ENCODE data around the gene DMPK.

The DMPK gene

DNA sequence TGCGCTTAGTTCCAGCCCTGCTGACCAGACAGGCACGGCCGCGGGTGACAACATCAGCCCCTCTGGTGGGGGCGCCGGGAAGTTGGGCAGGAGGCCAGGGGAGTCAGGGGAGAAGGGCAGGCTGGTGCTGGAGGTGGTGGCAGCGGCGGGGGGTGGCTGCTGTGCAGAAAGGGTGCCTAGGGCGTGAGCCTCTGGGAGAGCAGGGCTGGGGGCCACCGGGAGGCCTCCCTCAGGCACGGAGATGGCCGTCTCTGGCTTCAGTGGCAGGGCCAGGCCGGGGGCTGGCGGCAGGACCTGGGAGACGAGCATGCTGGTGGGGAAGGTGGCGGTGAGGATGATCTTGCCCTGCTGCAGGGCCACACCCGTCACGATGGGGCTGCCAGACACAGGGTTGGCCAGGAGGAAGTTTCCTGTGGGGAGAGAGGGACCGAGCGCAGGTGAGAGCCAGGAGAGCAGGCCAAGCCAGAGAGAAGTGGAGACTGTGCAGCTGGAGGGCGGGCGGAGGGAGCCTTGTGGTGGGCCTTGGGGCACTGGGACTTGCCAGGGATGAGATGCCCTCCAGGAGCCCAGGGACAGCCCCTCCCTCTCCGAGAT lies 16.5 kb downstream of the DMPK start:
- TF ChIP-seq, protein P1, sequence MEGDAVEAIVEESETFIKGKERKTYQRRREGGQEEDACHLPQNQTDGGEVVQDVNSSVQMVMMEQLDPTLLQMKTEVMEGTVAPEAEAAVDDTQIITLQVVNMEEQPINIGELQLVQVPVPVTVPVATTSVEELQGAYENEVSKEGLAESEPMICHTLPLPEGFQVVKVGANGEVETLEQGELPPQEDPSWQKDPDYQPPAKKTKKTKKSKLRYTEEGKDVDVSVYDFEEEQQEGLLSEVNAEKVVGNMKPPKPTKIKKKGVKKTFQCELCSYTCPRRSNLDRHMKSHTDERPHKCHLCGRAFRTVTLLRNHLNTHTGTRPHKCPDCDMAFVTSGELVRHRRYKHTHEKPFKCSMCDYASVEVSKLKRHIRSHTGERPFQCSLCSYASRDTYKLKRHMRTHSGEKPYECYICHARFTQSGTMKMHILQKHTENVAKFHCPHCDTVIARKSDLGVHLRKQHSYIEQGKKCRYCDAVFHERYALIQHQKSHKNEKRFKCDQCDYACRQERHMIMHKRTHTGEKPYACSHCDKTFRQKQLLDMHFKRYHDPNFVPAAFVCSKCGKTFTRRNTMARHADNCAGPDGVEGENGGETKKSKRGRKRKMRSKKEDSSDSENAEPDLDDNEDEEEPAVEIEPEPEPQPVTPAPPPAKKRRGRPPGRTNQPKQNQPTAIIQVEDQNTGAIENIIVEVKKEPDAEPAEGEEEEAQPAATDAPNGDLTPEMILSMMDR (IDR thresholded peaks at IDR 0.05; ENCODE audit: low read depth, low read length): no peak
- H3K4me3 ChIP-seq (ENCODE audit: low read depth, low read length): no peak overlapping the region
- in situ Hi-C loops (cut with HindIII; ENCODE audit: low sequenced_read_pairs): no loop called here
- DNase-seq (ENCODE audit: low read depth, low spot score): no peak

GRCh38 chr19:45764945-45765701 lies 17.2 kb downstream of the DMPK start:
- in situ Hi-C loops (cut with HindIII; ENCODE audit: low sequenced_read_pairs): no loop called here
- TF ChIP-seq, protein P1 (IDR thresholded peaks at IDR 0.05; ENCODE audit: low read depth, low read length): no peak
- no peak overlapping the region for H3K4me3 ChIP-seq (ENCODE audit: low read depth, low read length)
- DNase-seq (ENCODE audit: low read depth, low spot score): no peak

- TF ChIP-seq, protein P1 (IDR thresholded peaks at IDR 0.05; ENCODE audit: low read depth, low read length): no peak
- no peak overlapping the region for H3K4me3 ChIP-seq (ENCODE audit: low read depth, low read length)
- DNase-seq (ENCODE audit: low read depth, low spot score): no peak
- in situ Hi-C loops (cut with HindIII; ENCODE audit: low sequenced_read_pairs): no loop called here
Measured at GRCh38 chr19:45764475-45764874, 17.8 kb downstream of the DMPK start.

- TF ChIP-seq, protein P1 (IDR thresholded peaks at IDR 0.05; ENCODE audit: low read depth, low read length): no peak
- in situ Hi-C loops (cut with HindIII; ENCODE audit: low sequenced_read_pairs): no loop called here
- DNase-seq (ENCODE audit: low read depth, low spot score): no peak
- no peak overlapping the region for H3K4me3 ChIP-seq (ENCODE audit: low read depth, low read length)
Measured at GRCh38 chr19:45763691-45764294, 18.5 kb downstream of the DMPK start.

DNA sequence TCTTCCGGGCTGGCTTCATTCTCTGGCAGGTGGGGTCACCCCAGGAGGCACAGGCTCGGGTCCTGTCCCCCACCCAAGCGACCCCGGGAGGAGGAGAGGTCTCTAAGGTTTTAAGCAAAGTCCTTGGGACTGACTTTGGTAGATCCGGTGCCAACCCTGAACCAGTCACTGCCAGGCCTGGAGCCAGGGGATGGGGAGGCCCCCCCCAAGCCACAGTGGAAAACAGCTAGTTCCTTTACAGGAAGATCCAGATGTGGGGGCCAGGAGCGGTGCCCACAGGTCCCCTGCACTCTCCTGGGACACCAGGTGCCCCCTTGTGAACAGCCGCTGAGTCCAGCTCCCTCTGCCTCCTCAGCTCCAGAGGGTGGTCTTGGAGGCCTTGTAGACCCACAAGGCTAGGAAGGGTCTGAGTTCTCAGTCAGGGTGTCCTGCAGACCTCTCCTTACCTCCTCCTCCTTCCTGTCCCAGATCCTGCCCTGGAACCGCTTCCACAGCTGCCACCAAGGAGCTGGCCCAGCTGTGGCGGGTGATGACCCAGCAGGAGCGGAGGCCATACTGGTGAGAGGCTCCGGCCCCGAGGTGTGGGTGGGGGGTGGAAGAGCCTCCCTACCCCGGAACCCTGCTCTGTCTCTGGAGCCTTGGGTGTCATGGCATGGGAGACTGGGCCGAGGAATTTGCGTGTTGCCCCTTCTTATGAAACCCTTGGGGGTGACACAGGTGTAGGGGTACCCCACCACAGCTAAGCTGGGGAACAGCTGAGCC lies 19.2 kb downstream of the DMPK start:
- no peak for DNase-seq (ENCODE audit: low read depth, low spot score)
- in situ Hi-C loops (cut with HindIII; ENCODE audit: low sequenced_read_pairs): no loop called here
- H3K4me3 ChIP-seq (ENCODE audit: low read depth, low read length): no peak overlapping the region
- TF ChIP-seq, protein P1 (IDR thresholded peaks at IDR 0.05; ENCODE audit: low read depth, low read length): no peak

DNA sequence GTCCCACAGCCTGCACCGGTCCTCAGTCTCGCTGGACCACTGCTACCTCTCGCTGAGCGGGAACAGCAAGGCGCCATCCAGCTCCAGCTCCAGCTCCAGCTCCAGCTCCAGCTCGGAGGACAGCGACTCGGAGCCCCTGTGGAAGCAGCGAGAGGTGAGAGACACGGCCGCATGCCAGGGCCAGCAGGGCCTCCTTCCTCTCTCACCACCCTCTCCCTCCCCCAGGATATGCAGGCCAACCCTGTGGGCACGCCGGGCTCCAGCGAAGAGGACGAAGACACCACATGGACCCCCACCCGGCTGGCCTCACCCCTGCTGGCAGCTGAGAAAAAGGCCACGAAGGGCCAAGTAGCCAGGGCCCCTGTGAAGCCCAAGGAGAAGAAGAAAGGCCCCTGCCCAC lies 20.6 kb downstream of the DMPK start:
- no peak overlapping the region for H3K4me3 ChIP-seq (ENCODE audit: low read depth, low read length)
- TF ChIP-seq, protein P1 (IDR thresholded peaks at IDR 0.05; ENCODE audit: low read depth, low read length): no peak
- DNase-seq (ENCODE audit: low read depth, low spot score): no peak
- in situ Hi-C loops (cut with HindIII; ENCODE audit: low sequenced_read_pairs): no loop called here
